Right cardiac atrium (tissue), 5 donors: ENCODE results near the gene MRPS6. TPM values are rescaled to one million over a fixed set of nuclear protein-coding genes. Genes with fewer than 3 reads are reported as not detected.

Experiments
- ATAC-seq, 2 donors: fragments of 200-7000 bp; cut with Tn5 transposase; one replicate each; pipeline versions ENCODE4 v1.8.0 to v1.9.1; 2020; ENCODE audit warnings: moderate library complexity in 2 of 2, mild to moderate bottlenecking in 1 of 2
- DNase-seq, 3 donors: peaks; one replicate each; pipeline ENCODE4 v3.0.0-alpha.2; 2020
- H3K27ac ChIP-seq: one replicate; pipeline ENCODE4 v1.5.1; 2013; ENCODE audit warnings: mild to moderate bottlenecking, low read length, control low read depth, moderate library complexity
- H3K27me3 ChIP-seq: one replicate; pipeline ENCODE4 v1.6.1; 2013; ENCODE audit not compliant: control insufficient read depth, insufficient read depth
- H3K4me1 ChIP-seq: one replicate; pipeline ENCODE4 v1.6.1; 2013; ENCODE audit warnings: low read length; ENCODE audit not compliant: control insufficient read depth, insufficient read depth
- H3K4me3 ChIP-seq: one replicate; pipeline ENCODE4 v1.5.1; 2013; ENCODE audit warnings: low read length, control low read depth
- H3K9me3 ChIP-seq: one replicate; pipeline ENCODE4 v1.6.1; 2013; ENCODE audit warnings: low read length; ENCODE audit not compliant: control insufficient read depth
- WGBS: extraction: QIAGEN DNeasy Blood & Tissue Kit; methylation state at CpG from one replicate; pipeline ENCODE4 v1.1.7; 2013; 5-methylcytosine and 5-hydroxymethylcytosine counted together
- intact Hi-C, 4 donors: fragments of 100-400 bp; cut with DNase I; formaldehyde crosslinking; loops; one replicate each; pipeline versions ENCODE4 v1.11.0 to v1.14.0; 2022 to 2023
- polyA plus RNA-seq: library from polyadenylated mRNA; stranded (reverse); fragments of 200-250 nt; gene quantifications from one replicate; pipeline ENCODE4 v1.2.3, GENCODE V29; 2013
- total RNA-seq, 4 donors: library from RNA; stranded (reverse); fragmentation: NEBNext Ultra II Directional; extraction: Animal tissue kit (Norgen Biotek cat#: 25700); gene quantifications; one replicate each; pipeline ENCODE4 v1.2.1, GENCODE V29; 2021
- donor health status: healthy with polysubstance abuse.
- donor health status: DM: no; HTN: yes; CAD: no.
- donor health status: DM: no; HTN: no; CAD: no.
- donor health status: DM: no; HTN: yes; CAD: no; lungs with severe emphysema.
- donor health status: DM: yes; HTN: yes; CAD: no.

Gene MRPS6
- total and polyA plus RNA-seq, 5 donors: 67.6 to 95.3 (median 74.6) TPM

DNA sequence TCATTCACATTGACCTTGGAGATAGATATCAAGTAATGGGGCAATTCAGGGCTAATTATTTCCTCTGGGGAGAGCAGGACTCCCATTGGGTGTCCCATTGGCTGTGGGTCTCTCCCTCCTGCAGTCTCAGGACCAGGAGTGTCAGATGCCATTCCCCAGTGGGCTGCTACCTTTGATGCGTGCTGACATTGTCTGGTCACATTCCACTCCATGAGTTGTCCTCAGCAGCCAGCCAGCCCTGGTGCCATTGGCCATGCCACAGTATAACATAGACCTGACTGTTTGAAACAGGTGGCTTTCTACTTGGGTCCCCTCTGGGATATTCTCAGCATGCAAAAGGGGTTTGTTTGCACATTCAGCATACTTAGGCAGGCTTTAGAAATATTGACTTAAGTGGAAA is 118.5 kb downstream of the MRPS6 start:
- Histone ChIP-seq H3K4me1 (peaks cover 3% of the 10 kb centered on the region), H3K4me3 (no peak overlapping the region), H3K9me3 (no peaks in the 10 kb centered on the region), H3K27ac (no peak overlapping the region), H3K27me3 (no peaks in the 10 kb centered on the region)
- no peak for ATAC-seq
- no peak for DNase-seq
- intact Hi-C loops: no loop called here
- WGBS: 95% methylated on average over 1 of the region's 1 CpG

Other genes with a start within 250 kb of the MRPS6 start
- 100 to 1,000 TPM; 538 to 677 (median 585) TPM for gene ATP5PO, start 157.8 kb upstream of the MRPS6 start, total RNA-seq
- 1,692 TPM for gene ATP5PO, start 157.8 kb upstream of the MRPS6 start, polyA plus RNA-seq
- 10 to 100 TPM in 1 of 4 donors, 1 to 10 TPM in 3; 4.1 to 11.7 (median 6.7) TPM for gene SLC5A3, start within 50 bp of the MRPS6 start, total RNA-seq
- gene SLC5A3, start within 50 bp of the MRPS6 start, polyA plus RNA-seq: 2.2 TPM